Measurements from ENCODE around the gene C2orf69. TPM values are rescaled to one million over a fixed set of nuclear protein-coding genes. Genes with fewer than 3 reads are reported as not detected.

C2orf69 gene
- total RNA-seq, 4 donors from 2014 or later = 14.3 to 24.6 (median 15.7) TPM

GRCh38 chr2:199966976-199967375, 55.9 kb downstream of the C2orf69 start:
- TF ChIP-seq, protein P1, sequence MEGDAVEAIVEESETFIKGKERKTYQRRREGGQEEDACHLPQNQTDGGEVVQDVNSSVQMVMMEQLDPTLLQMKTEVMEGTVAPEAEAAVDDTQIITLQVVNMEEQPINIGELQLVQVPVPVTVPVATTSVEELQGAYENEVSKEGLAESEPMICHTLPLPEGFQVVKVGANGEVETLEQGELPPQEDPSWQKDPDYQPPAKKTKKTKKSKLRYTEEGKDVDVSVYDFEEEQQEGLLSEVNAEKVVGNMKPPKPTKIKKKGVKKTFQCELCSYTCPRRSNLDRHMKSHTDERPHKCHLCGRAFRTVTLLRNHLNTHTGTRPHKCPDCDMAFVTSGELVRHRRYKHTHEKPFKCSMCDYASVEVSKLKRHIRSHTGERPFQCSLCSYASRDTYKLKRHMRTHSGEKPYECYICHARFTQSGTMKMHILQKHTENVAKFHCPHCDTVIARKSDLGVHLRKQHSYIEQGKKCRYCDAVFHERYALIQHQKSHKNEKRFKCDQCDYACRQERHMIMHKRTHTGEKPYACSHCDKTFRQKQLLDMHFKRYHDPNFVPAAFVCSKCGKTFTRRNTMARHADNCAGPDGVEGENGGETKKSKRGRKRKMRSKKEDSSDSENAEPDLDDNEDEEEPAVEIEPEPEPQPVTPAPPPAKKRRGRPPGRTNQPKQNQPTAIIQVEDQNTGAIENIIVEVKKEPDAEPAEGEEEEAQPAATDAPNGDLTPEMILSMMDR (IDR thresholded peaks at IDR 0.05; ENCODE audit: low read depth) = no peak

- TF ChIP-seq, protein P1 (IDR thresholded peaks at IDR 0.05; ENCODE audit: low read depth) = no peak
Measured at GRCh38 chr2:199968126-199968525, 57.0 kb downstream of the C2orf69 start.

GRCh38 chr2:199972088-199972626, 61.1 kb downstream of the C2orf69 start:
- TF ChIP-seq, protein P1 (IDR thresholded peaks at IDR 0.05; ENCODE audit: low read depth) = no peak

DNA sequence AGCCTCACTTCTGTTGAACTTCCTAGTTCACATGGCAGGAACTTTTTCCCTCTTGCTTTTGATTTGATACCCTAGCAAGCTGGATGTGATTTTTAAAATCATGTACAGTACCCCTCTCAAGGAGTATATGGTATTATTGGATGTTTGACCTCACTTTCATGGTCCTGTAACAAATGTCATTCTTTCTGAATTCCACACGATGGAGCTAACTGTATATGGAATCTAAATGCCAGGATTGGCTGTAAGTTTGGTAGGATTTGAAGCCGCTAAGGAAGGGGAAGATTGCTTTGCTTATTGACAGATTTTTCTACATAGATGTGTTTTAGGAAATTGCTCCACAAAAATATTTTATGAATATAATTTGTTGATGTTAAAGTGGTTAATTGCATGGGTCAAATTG, 62.6 kb downstream of the C2orf69 start:
- TF ChIP-seq, protein P1 (IDR thresholded peaks at IDR 0.05; ENCODE audit: low read depth) = no peak

DNA sequence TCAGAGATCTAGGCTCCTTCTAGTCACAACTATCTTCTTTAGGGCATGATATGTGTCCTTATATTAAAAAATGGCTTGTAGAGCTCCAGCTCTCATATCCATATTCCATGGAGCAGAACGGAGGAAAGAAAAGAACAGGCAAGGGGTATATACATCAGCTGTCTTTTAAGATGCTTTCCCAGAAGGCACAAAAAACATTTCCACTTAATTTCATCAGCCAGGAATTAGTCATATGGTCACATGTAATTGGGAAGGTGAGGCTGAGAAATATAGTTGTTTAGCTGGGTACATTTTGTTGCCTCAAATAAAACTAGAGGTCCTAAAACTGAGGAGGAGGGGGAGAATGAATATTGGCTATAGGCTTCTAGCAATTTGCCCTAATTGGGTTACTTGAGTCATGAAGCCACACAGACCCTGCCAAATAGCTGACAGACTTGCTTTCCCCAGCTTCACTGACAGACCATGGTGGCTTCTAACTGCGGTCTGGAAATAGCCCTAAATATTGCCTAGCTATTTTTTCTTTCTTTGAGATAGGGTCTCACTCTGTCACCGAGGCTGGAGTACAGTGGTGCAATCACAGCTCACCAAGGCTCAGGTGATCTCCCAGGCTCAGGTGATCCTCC, 64.3 kb downstream of the C2orf69 start:
- TF ChIP-seq, protein P1 (IDR thresholded peaks at IDR 0.05; ENCODE audit: low read depth) = no peak

Small RNA genes within 50 kb of the gene (small RNA-seq; reads per million reads assigned to genes)
- gene AC108032.1 = not detected
- not detected for gene RN7SL717P

Other genes starting within 250 kb of the C2orf69 start
- 1 to 10 TPM; 2.2 to 8.9 (median 3.6) TPM for gene FTCDNL1, start 60.1 kb upstream of the C2orf69 start, total RNA-seq
- gene TYW5, start 44.2 kb downstream of the C2orf69 start, total RNA-seq = 1 to 10 TPM; 6.2 to 7.5 (median 6.9) TPM
- 10 to 100 TPM; 17.2 to 23.2 (median 21.0) TPM for gene MAIP1, start 44.3 kb downstream of the C2orf69 start, total RNA-seq

Measured in subcutaneous adipose tissue (tissue), 4 donors.